GM19025 (cell line): ENCODE measurements around the gene GNAQ.

ENCODE experiments used
- ATAC-seq: cut with Tn5 transposase; IDR thresholded peaks from one replicate; pipeline ENCODE4 v1.9.1; 2021; ENCODE audit warnings: mild to moderate bottlenecking, low read depth, moderate library complexity; ENCODE audit not compliant: unreplicated experiment

Gene GNAQ

GRCh38 chr9:77830618-77831285 lies 200.9 kb downstream of the GNAQ start:
- no peak for ATAC-seq

DNA sequence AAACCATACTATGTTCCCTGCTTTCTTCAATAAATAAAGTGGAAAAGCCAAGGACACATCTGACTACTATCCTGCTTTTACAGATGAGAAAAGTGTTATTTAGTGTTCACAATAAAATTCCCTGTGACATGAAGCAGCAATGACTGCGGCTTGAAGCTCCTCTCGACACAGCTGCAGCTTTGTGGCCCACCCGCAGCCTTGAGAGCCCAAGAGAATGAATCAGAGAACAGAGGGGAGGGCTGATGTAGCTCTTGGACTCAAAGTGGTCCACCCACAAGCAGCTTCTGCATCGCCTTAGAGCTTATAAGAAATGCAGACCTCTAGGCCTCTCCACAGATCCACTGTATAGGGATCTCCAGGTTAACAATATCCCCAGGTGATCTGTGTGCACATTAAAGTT lies 202.2 kb downstream of the GNAQ start:
- ATAC-seq: no peak

DNA sequence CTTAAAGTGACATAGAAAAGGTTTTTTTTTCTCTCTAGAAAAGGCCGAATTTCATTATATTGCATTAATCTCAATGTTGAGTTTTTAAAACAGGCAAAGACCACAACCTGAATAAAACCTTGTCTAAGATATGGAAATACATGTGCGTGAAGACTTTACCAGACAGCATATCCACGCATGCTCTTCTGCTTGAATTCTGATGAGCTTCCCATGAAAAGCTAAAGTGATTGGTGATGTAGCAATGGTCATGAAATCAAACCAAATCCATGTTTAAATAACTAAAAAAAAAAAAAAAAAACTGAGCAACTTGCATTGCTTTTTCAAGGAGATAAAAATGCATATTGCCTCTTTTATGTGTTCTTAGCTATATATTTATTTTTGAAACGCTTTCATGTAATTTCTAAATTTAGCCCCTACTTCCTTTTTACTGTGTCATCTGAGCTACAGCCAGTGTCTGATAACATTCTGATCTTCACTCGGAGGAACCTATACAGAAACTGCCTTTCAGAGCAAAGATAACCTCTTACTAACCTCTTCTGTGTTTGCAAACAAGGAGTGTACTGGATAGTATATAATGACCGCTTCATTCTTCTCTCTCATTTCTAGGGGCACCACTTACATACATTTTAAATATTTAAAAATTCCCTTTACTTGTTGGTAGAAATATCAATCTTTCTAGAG lies 204.4 kb downstream of the GNAQ start:
- no peak for ATAC-seq

DNA sequence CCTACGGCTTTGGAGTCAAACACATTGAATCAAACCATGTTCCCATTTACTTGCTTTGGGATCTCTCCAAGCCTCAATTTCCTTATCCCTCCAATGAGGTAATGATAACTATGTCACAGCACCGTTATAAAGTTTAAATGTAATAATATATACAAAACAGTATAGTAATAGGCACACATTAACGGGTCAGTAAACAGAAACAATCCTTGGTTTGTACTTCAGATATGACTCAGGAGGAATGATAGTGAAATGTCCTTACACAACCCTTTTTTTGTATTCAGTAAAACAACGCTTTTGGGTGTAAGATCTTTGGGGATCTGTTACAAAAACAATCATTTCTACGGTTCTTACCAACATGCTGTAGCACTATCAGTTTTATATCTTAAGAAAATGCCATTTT lies 205.0 kb downstream of the GNAQ start:
- ATAC-seq: no peak

GRCh38 chr9:77826116-77826515 lies 205.5 kb downstream of the GNAQ start:
- no peak for ATAC-seq

DNA sequence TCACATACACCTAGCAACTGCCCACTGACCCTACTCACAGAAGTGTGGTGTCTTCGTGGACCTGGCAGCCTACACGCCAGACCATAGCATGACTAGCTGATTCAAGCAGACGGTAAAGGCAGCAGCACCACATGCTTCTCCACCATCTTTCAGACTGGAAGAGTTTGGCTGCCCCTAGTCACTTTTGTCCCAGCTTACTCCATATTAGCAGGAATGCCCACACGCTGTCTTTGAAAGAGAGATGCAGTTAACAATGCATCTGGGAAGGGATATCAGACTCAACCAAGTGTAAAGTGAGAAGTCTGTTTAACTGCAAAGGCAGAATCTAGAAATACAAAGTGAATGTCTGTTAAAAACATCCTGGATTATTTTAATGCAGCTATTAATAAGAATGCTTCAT lies 206.2 kb downstream of the GNAQ start:
- ATAC-seq: no peak

DNA sequence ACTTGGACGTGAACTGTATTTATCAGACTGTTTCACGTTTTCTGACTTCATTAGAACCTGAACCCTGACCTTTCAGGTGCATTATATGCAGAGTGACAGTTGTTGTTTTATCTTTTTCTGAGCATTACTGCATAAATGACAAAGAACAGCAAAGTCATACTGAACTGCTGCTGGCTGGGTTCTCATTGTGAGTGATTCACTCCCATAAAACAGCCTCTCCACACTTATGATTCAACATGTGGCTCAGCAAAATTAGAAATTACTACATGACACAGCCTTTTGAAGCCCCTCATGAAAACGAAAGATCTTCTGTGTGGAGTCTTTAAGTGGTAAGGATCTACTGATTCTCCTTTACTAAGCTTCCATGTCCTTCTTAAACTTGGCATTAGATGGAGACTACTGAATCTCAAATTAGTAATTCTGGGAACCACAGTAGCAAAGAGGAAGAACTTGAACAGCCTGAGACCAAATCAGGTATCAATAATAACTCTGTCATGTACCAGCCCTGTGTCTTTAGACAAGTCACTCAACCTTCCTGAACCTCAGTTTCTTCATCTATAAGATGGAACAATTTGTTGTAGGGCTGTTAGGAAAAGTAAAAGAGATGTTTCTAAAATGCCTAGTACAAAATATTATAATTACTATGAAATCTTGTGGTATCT lies 211.2 kb downstream of the GNAQ start:
- no peak for ATAC-seq

DNA sequence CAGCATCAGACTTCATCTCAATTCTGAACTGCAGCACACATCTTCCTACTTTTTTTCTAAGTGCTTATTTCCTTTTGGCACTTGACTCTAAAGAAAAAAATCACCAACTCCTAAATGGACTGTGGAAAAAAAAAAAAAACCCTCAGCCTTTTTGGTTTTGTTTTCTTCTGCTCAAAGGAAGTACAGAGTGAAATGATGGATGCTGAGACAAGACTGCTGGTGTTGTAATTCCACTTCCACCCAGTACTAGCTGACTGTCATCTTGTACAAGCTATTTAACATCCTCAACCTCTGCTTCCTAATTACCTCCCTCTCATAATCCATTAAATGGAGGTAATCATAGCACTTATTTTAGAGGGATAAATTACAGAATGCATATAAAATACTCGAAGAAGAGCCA lies 212.0 kb downstream of the GNAQ start:
- no peak for ATAC-seq

DNA sequence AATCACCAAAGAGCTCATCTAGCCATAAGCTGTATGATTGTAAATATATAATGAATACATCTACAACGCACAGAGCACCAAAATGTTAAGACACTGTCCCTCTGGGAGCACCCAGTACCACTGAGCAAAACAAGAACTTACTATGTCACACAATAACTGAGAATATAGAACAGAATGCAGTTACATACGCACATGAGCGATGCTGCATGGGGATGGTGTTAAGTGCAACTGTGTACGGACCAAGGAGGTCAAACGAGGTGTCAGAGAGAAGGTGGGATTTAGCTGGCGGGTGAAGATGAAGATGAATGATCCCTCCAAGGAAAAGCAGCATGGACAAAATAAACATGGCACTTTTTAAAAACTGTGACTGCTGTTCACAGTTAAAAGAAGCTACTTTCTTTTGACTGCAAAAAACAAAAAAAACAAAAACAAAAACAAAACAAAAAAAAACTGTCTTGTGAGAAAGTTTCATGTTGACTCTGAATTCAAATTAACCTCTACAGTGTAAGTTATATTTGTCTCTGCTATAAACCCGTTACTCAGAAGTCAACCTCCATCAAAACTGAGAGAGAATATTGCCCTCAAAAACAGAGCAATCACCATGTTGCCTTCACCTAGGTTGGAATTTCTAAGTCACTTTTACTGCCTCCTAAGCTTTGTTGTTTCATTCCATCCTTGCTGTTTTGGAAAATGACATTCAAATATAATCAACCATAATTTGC lies 213.9 kb downstream of the GNAQ start:
- no peak for ATAC-seq

DNA sequence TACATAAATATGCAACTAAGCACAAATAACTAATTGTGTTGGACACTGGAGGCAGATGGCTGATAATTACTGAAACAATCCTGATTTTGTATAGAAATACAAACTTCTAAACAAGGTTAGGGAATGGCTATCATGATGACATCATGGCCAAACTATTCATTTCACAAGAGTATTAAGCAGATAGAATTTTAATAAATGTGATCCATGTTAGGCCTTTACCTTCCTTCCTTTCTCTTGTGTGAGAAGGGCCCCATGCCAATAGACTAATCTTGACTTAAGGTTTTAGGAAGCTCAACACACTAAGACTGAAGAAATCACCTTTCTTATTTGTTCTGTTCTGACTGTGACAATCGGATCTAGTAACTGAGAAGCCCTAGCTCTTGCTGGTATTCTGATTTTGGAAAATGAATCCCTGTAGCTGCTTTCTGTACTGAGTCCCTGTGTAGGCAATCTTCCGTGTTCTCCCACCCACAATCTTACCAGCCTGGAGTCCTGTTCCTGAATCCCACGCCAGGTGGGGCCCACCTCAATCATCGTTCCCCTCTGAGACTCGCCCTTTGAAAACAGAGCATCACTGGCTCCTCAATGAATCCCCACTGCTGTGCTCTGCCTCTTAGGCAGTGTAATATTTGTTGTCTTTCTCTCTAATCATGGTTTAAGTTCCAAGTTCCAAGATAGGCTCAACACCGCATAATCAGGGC lies 214.8 kb downstream of the GNAQ start:
- no peak for ATAC-seq

- ATAC-seq: no peak
Measured at GRCh38 chr9:77815260-77815659, 216.4 kb downstream of the GNAQ start.

DNA sequence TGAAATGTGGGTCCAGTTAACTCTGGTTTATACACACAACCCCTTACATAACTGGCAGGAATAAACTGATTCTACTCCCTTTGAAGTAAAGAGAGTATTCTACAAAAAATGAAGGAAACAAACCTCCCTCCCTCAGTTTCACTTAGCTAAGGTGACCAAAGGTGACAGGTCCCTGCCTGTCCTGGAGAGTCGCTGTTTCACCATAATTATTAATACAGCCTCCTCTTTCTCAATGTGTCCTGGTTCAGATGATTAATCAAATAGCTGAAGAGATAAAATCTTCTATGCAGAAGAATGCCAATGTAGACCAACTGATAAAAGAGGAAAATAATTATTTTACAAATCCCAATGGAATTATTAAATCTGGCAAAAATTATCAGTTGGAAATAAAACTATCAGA lies 219.8 kb downstream of the GNAQ start:
- no peak for ATAC-seq

DNA sequence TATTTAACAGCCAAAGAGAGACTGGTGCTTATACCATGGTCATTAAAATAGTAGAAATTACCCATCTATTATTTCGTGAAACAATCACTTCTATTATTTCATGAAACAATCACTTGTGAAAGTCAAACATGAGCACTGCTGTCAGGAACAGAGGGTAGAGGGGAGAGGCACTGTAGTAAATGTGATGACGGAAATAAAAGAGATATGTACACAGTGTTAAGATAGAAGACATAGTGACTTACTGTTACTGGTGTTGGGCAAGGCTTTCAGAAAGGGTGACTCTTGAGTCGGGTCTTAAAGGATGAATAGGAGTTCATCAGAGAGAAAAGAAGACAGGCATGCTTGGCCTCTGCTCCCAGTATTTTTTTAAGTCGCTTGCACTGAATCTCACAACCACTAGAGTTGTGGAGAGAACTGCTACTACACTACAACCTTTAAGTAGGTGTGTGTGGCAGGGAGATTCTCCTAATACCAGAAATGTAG lies 220.9 kb downstream of the GNAQ start:
- no peak for ATAC-seq

DNA sequence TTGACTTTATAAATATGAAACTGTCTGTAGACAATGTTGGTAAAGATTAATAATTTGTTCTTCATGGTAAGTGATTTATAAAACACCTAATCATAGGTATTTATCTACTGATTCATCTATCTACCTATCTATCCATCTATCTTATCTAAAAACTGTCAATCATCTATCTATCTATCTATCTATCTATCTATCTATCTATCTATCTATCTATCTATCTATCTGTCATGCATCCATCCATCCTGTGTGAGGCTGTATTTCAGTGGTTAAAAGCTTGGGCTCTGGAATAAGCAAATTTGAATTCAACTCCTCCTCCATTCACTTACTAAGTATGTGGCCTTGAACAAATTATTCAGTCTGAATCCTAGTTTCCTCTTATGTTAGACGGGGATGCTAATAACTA lies 221.6 kb downstream of the GNAQ start:
- ATAC-seq: no peak

- ATAC-seq: no peak
Measured at GRCh38 chr9:77809552-77809951, 222.1 kb downstream of the GNAQ start.

- no peak for ATAC-seq
Measured at GRCh38 chr9:77808751-77809081, 222.9 kb downstream of the GNAQ start.

DNA sequence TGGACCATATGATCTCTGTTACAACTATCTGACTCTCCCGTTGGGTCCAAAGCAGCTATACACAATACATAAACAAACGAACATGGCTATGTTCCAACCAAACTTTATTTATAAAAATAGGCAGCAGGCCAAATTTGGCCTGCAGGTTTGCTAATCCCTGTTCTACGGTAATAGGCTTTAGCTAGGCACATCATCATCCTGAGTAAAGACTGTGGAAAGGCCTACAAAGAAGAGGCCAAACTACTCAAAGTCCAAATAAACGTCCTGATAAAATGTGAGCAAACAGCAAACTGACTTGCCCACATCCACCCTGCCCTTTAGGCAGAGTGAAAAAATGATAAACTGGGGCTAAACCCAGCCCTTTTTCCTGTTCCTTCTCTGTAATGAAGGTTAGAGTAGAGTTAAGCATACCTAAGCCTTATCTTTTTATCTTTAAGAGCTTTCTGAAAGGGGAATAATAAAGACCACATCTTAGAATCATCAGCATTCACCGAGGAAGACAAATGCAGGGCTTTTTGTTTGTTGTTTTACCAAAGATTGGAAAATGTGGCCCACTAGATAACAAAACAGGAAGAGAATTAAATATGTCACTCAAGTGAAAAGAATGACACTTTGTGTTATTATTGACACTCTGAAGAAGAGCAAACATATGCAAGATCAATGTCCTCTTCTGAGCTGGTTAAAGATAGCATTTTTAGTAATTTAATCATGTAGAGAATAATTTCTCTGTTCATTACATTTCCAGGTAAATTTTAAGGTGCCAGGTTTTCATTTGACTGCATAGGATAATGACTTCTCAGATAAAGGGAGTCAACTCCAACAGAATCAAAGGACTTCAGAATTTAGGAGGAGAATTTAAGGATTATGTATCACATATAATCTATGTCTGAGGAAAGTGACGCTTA lies 223.5 kb downstream of the GNAQ start:
- no peak for ATAC-seq

- ATAC-seq: no peak
Measured at GRCh38 chr9:77807281-77807683, 224.3 kb downstream of the GNAQ start.

- no peak for ATAC-seq
Measured at GRCh38 chr9:77806741-77807140, 224.9 kb downstream of the GNAQ start.

DNA sequence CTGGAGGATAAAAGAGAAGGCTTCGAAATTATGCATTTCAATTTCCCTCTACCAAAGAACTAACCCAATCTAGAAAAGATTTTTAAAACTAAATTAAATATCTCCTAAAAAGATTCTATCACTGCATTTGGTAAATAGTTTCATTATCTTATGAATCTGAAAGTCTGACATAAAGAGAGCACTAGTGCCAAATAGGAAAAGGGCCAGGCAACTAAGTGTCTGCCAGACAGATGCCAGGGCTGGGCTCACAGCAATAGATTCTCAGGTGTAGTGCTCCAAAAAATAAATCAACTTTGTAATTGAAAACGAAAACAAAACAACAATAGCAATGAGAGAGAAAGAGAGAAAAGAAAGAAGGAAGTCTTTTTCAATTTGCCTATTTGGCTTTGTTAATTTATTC lies 225.8 kb downstream of the GNAQ start:
- no peak for ATAC-seq
